ENCODE results near the gene HS2ST1.

DNA sequence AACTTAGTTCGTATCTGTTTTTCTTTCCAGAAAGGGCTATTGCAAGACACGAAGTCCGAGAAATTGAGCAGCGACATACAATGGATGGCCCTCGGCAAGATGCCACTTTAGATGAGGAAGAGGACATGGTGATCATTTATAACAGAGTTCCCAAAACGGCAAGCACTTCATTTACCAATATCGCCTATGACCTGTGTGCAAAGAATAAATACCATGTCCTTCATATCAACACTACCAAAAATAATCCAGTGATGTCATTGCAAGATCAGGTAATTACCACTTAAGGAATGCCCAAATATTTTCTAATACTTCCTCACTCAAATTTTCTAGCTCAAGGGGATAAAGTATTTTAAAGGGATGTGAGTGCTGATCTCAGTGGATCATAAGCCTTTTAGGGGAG is 158.5 kb downstream of the HS2ST1 start:
- TF ChIP-seq, protein P1, sequence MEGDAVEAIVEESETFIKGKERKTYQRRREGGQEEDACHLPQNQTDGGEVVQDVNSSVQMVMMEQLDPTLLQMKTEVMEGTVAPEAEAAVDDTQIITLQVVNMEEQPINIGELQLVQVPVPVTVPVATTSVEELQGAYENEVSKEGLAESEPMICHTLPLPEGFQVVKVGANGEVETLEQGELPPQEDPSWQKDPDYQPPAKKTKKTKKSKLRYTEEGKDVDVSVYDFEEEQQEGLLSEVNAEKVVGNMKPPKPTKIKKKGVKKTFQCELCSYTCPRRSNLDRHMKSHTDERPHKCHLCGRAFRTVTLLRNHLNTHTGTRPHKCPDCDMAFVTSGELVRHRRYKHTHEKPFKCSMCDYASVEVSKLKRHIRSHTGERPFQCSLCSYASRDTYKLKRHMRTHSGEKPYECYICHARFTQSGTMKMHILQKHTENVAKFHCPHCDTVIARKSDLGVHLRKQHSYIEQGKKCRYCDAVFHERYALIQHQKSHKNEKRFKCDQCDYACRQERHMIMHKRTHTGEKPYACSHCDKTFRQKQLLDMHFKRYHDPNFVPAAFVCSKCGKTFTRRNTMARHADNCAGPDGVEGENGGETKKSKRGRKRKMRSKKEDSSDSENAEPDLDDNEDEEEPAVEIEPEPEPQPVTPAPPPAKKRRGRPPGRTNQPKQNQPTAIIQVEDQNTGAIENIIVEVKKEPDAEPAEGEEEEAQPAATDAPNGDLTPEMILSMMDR (IDR thresholded peaks at IDR 0.05), result no peak
- TF ChIP-seq EP300 (IDR thresholded peaks at IDR 0.05) (no peak), POLR2A (IDR thresholded peaks at IDR 0.05) (no peak), POLR2AphosphoS5 (IDR thresholded peaks at IDR 0.05) (no peak)

All from upper lobe of left lung (tissue), 4 donors.